Liver (tissue), 3 donors: ENCODE measurements around the gene NKTR.

Source experiments
- CTCF ChIP-seq: fragments of 150-350 bp; IDR thresholded peaks from 2 replicates; pipeline ENCODE4 v1.5.1; 2017; ENCODE audit warnings: improper control_type of control experiment, low read depth, low read length; ENCODE audit not compliant: missing input control
- EGR1 ChIP-seq, 2 donors: IDR thresholded peaks; 2 replicates each; pipeline ENCODE4 v1.6.1; 2016 to 2018; ENCODE audit warnings: antibody characterized with exemption in 2 of 2, low read depth in 2 of 2
- GABPA ChIP-seq, 2 donors: IDR thresholded peaks in 1 of 2; conservative IDR thresholded peaks in 1 of 2; 2 replicates each; pipeline ENCODE4 v1.6.1; 2016; ENCODE audit warnings: antibody characterized with exemption in 2 of 2, mild to moderate bottlenecking in 1 of 2, moderate library complexity in 1 of 2
- HNF4A ChIP-seq, 2 donors: conservative IDR thresholded peaks; 2 replicates each; pipeline ENCODE4 v1.6.1; 2016; ENCODE audit warnings: antibody characterized with exemption in 2 of 2, mild to moderate bottlenecking in 2 of 2
- JUND ChIP-seq, 2 donors: IDR thresholded peaks; 2 replicates each; pipeline ENCODE4 v1.6.1; 2016; ENCODE audit warnings: antibody characterized with exemption in 2 of 2
- MAX ChIP-seq: IDR thresholded peaks from 2 replicates; pipeline ENCODE4 v1.6.1; 2016; ENCODE audit warnings: antibody characterized with exemption
- RAD21 ChIP-seq, 2 donors: IDR thresholded peaks; 2 replicates each; pipeline ENCODE4 v1.6.1; 2016; ENCODE audit warnings: antibody characterized with exemption in 2 of 2, mild to moderate bottlenecking in 2 of 2
- REST ChIP-seq: IDR thresholded peaks from 2 replicates; pipeline ENCODE4 v1.6.1; 2016; ENCODE audit warnings: antibody characterized with exemption, mild to moderate bottlenecking
- SP1 ChIP-seq: IDR thresholded peaks from 2 replicates; pipeline ENCODE4 v1.6.1; 2018; ENCODE audit warnings: antibody characterized with exemption, mild to moderate bottlenecking
- TAF1 ChIP-seq: conservative IDR thresholded peaks from 2 replicates; pipeline ENCODE4 v1.6.1; 2016; ENCODE audit warnings: antibody characterized with exemption, mild to moderate bottlenecking
- YY1 ChIP-seq: IDR thresholded peaks from 2 replicates; pipeline ENCODE4 v1.6.1; 2016; ENCODE audit warnings: antibody characterized with exemption, mild to moderate bottlenecking
- ZBTB33 ChIP-seq: IDR thresholded peaks from 2 replicates; pipeline ENCODE4 v1.6.1; 2016; ENCODE audit warnings: antibody characterized with exemption
- donor health status: healthy.
- donor health status: healthy.

GRCh38 chr3:42683875-42684598 is 83.6 kb downstream of the NKTR start:
- no peak for TF ChIP-seq CTCF
- no peak for TF ChIP-seq EGR1 (IDR thresholded peaks at IDR 0.05; ENCODE audit: low read depth in 2 of 2)
- TF ChIP-seq TAF1: no peak
- no peak for TF ChIP-seq REST
- no peak for TF ChIP-seq HNF4A (conservative IDR thresholded peaks at IDR 0.05)
- TF ChIP-seq ZBTB33: no peak
- TF ChIP-seq MAX: no peak
- TF ChIP-seq YY1: no peak
- TF ChIP-seq SP1: no peak
- no peak for TF ChIP-seq JUND (IDR thresholded peaks at IDR 0.05)
- TF ChIP-seq RAD21 (IDR thresholded peaks at IDR 0.05): no peak
- TF ChIP-seq GABPA (IDR thresholded peaks at IDR 0.05 in 1 of 2, conservative IDR thresholded peaks at IDR 0.05 in 1 of 2): no peak
